Activated T-cell treated with anti-CD3 and anti-CD28 coated beads for 4 hours (primary cell): Measurements from ENCODE around the gene NUP62.

Experiments
- DNase-seq: peaks from one replicate; pipeline ENCODE4 v3.0.0-alpha.2; 2020

Gene NUP62

DNA sequence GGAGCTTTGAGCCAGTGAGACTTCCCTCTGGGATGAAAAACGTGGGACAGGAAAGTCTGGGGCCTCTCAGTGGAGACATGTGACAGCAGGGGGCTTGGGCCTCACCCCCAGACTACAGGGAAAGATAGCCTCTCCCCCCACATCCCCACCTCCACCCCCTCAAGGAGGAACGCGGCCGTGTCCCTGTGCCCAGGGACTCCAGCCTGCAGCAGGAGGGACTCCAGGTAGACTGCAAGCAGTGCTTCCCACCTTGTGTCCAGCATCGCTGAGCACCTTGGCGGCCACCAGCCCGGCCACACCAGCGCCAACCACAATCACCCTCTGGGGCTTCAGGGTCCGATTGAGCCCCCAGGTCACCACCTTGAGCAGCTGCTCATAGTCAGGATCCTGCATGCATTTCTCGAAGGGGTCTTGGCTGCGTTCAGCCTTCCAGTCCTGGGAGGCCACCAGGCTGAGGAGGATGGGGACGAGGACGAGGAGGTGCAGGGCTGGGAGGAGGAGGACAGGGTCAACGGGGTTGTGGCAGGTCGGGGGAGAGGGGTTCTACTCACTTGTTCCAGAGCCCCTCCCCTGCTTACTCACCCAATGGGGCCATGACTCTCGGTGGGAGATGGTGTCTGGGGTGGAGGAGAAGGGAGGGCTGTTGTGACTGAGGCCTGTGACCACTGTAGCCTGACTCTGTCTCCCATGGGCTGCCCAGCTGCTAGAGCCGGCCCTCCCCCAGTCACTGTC lies 33.6 kb downstream of the NUP62 start:
- DNase-seq, result peak; percentile 15

- DNase-seq, result no peak
Observed at GRCh38 chr19:49894879-49895565, 34.3 kb downstream of the NUP62 start.

DNA sequence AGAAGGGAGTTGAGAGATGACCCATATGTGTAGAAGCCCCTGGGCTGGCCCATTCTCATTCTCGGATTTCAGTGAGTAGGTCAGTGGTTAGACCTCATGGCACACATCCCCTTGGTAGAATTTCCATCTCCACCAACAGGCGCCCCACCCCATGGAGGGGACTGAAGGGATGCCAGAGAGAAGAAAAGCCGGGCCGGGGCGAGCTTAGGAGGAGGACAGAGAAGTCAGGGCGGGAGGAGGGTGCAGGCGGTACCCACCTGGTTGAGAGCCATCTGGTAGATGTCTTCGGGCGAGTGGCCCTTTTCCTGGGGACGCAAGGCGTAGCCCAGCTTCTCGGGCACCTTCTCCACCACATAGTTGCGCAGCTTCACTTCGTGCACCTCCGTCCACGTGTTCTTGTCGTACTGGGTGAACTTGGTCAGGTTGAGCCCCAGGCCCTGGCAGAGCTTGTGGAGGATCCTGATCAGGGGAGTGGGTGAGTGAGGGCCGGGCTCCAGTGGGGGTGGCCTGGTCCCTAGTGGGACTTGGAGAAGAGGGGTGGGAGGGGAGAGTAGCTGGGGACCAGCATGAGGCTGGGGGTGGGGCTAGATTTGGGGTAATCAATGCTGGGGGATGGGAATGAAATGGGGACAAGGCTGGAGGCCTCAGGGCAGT lies 35.2 kb downstream of the NUP62 start:
- no peak for DNase-seq

- no peak for DNase-seq
Observed at GRCh38 chr19:49892716-49893115, 36.6 kb downstream of the NUP62 start.

GRCh38 chr19:49891393-49891792 lies 37.9 kb downstream of the NUP62 start:
- no peak for DNase-seq

- peak; percentile 64 for DNase-seq
Observed at GRCh38 chr19:49890349-49891311, 38.7 kb downstream of the NUP62 start.

- DNase-seq, result peak; percentile 63
Observed at GRCh38 chr19:49889687-49890348, 39.5 kb downstream of the NUP62 start.

DNA sequence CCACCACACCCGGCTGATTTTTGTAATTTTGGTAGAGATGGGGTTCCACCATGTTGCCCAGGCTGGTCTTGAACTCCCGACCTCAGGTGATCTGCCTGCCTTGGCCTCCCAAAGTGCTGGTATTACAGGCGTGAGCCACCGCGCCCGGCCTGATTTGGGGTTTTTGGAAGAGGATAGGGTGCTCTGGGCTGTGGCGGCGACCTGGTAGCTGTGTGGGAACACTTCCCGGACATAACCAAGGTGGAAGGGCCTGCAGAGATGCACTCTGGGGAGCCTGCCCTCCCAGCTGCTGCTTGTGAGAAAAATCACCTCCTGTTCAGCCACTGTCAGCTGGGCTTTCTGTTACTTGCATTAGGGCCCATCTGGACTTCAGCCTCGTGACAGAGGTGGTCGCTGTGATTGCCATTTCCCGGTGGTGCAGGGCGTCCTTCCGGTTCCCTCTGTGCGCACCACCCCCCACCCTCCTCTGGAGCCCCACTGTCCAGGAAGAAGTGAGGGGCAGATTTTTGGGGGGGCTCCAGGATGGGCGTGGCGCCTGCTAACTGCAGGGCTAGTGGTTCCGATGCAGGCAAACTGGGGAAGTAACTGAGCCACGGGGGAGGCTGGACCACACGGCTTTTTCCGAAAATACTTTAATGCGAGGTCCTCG lies 40.1 kb downstream of the NUP62 start:
- DNase-seq, result no peak

DNA sequence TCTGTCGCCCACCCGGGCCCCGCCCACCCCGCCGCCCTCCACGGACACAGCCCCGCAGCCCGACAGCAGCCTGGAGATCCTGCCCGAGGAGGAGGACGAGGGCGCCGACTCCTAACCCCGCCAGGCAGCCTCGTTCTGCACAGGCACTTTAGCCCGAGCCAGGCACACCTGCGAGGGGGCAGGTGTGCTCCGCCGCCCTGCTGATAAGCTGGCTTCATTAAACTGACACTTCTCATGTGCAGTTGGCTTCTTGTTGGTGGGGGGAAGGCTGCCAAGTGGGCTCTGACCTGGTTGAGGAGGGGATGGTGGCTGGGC lies 40.8 kb downstream of the NUP62 start:
- no peak for DNase-seq

GRCh38 chr19:49887665-49888509 lies 41.4 kb downstream of the NUP62 start:
- no peak for DNase-seq

GRCh38 chr19:49887037-49887664 lies 42.2 kb downstream of the NUP62 start:
- no peak for DNase-seq

DNA sequence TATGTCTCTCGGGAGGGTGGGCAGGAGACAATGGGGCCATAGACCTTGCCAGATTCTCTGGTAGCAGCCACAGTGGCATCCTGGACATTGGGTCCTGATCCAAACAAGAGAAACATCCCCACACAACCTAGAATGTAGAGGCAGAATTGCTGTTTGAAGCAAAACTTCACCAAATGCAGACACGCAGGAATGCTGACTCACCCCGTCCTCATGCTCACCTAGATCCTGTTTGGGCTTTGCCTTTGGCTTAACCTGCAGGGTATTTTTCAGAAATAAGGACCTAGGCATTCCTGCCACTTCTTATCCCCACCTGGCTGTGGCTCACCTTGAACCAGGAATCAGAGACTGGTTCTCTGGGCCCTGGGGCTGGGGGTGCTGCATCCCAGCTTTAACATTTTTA lies 44.5 kb downstream of the NUP62 start:
- DNase-seq, result no peak

DNA sequence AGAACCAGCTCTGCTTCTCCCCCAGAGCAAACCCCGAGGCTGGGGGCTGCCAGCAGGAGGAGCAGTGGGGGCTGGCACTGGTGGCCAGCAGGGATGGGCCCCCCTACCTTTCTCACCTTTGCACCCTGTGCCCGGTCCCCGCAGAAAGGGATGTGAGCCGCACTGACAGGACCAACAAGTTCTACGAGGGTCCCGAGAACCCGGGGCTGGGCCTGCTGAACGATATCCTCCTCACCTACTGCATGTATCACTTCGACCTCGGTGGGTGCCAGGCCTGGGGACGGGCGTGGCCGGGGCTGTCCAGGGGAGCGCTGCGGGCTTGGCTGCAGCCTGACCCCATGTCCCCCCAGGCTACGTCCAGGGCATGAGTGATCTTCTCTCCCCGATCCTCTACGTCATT lies 45.2 kb downstream of the NUP62 start:
- DNase-seq, result no peak

DNA sequence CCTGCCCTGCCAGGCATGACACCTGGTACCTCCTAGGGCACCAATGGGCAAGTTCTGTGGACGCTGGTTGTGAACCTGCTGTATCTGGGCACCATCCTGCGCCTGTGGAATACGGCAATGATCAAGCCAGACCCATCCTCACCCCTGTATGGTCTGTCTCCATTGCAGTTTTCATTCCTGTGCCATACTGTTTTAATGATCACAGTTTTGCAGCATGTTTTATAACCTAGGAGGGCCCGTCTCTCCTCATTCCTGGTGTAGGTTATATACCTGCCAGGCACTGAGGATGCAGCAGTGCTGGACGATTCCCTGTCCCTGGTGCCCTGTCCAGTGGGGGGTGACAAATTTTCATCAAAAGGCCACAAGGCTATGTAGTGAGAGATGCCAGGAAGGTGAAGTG lies 46.2 kb downstream of the NUP62 start:
- DNase-seq, result no peak

DNA sequence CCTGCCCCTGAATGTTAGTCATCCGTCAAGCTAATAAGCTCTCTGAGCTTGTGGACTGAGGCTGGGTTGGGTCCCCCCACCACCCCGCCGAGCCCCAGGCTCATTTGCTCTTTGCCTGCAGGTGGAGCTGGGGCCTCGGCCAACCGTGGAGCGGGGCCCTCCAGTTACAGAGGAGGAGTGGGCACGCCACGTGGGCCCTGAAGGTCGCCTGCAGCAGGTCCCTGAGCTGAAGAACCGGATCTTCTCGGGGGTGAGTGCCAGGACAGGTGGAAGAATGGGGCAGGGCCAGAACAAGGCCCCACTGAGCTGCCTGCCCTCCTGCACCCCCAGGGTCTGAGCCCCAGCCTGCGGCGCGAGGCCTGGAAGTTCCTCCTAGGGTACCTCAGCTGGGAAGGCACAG lies 46.7 kb downstream of the NUP62 start:
- DNase-seq, result no peak

DNA sequence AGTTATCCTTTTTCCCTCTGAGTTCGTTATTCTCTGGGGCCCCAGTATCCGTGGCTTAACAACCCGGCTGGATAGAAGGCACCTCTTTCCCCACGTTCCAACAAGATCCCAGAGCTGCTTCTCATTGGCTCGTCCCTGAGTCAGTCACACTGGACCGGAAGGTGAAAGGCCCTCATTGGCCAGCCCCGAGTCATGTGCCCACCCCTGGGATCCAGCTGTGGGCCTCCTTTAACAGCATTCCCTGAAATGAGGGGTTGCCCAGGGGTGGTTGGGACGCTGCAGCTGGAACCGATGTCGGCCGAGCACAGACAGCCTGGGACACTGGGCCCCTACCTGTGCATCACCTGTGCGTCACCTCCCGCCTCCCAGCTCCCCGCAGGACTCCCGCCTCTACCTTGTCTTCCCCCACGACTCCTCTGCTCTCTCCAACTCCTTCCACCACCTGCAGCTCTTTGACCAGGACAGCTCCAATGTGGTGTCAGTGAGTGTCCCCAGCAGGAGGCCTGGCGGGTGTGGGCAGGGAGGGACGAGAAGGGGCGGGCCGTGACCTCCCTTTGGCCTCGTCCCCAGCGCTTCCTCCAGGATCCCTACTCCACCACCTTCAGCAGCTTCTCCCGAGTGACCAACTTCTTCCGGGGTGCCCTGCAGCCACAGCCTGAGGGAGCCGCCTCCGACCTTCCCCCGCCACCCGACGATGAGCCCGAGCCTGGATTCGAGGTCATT lies 47.5 kb downstream of the NUP62 start:
- no peak for DNase-seq

DNA sequence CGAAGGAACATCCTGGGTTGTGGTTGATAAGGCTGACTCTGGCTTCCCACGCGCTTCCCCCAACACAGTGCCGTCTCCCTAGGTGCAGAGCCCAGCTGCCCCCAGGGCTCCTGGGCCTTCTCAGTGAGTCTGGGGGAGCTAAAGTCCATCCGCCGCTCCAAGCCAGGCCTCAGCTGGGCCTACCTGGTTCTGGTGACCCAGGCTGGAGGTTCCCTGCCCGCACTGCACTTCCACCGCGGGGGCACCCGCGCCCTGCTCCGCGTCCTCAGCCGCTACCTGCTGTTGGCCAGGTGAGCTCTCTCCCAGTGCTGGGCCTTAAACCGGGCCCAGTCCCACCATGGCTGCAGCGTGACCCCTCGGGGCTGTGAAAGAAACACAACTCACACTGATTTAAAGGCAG lies 48.1 kb downstream of the NUP62 start:
- no peak for DNase-seq

- no peak for DNase-seq
Observed at GRCh38 chr19:49880162-49880869, 49.0 kb downstream of the NUP62 start.
